Pons (tissue), 1 donor: ENCODE measurements around the gene HFM1.
"Not testable (repeated sequence)": the region's sequence is repeated elsewhere in the genome, so short reads cannot be mapped to it uniquely, and the experiment has no call there.

Experiments
- DNase-seq: peaks from one replicate; pipeline ENCODE4 v3.0.0-alpha.2; 2016; ENCODE audit warnings: low spot score

The HFM1 gene, protein sequence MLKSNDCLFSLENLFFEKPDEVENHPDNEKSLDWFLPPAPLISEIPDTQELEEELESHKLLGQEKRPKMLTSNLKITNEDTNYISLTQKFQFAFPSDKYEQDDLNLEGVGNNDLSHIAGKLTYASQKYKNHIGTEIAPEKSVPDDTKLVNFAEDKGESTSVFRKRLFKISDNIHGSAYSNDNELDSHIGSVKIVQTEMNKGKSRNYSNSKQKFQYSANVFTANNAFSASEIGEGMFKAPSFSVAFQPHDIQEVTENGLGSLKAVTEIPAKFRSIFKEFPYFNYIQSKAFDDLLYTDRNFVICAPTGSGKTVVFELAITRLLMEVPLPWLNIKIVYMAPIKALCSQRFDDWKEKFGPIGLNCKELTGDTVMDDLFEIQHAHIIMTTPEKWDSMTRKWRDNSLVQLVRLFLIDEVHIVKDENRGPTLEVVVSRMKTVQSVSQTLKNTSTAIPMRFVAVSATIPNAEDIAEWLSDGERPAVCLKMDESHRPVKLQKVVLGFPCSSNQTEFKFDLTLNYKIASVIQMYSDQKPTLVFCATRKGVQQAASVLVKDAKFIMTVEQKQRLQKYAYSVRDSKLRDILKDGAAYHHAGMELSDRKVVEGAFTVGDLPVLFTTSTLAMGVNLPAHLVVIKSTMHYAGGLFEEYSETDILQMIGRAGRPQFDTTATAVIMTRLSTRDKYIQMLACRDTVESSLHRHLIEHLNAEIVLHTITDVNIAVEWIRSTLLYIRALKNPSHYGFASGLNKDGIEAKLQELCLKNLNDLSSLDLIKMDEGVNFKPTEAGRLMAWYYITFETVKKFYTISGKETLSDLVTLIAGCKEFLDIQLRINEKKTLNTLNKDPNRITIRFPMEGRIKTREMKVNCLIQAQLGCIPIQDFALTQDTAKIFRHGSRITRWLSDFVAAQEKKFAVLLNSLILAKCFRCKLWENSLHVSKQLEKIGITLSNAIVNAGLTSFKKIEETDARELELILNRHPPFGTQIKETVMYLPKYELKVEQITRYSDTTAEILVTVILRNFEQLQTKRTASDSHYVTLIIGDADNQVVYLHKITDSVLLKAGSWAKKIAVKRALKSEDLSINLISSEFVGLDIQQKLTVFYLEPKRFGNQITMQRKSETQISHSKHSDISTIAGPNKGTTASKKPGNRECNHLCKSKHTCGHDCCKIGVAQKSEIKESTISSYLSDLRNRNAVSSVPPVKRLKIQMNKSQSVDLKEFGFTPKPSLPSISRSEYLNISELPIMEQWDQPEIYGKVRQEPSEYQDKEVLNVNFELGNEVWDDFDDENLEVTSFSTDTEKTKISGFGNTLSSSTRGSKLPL (N-terminal part only)

GRCh38 chr1:91404151-91405012 is at the start of gene HFM1:
Gene HFM1, minus strand, starts transcription at chr1:91404837. Its CDS starts 3,755 bp downstream, at chr1:91401082.
- peak; percentile 41 for DNase-seq

GRCh38 chr1:91454136-91454535 is 49.5 kb upstream of the HFM1 start:
- no peak for DNase-seq

GRCh38 chr1:91450260-91450659 is 45.6 kb upstream of the HFM1 start:
- no peak for DNase-seq

GRCh38 chr1:91447782-91448181 is 43.1 kb upstream of the HFM1 start:
- DNase-seq = not testable (repeated sequence)

DNA sequence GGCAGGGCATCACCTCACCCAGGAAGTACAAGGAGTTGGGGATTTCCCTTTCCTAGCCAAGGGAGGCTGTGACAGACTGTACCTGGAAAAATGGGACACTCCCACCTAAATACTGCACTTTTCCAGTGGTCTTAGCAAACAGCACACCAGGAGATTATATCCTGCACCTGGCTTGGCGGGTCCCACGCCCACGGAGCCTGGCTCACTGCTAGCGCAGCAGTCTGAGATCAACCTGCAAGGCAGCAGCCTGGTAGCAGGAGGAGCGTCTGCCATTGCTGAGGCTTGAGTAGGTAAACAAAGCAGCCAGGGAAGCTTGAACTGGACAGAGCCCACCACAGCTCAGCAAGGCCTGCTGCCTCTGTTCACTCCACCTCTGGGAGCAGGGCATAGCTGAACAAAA is 37.3 kb upstream of the HFM1 start:
- not testable (repeated sequence) for DNase-seq

GRCh38 chr1:91440847-91441246 is 36.2 kb upstream of the HFM1 start:
- no peak for DNase-seq

DNA sequence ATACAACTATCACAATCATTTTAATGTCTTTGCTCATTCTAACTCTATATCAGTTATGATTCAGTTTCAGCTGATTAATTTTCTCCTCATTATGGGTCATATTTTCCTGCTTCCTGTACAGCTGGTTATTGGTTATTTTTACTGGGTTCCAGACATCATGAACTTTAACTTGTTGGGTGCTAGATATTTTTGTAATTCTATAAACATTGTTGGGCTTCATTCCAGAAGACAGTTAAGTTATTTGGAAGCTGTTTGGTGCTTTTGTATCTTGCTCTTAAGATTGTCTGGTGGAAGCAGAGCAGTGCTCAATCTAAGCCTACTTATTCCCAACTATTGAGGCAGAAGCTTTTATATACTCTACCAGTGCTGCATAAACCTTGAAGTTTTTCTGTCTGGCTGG is 34.4 kb upstream of the HFM1 start:
- no peak for DNase-seq

GRCh38 chr1:91428182-91428798 is 23.7 kb upstream of the HFM1 start:
- DNase-seq = no peak

GRCh38 chr1:91427741-91428140 is 23.1 kb upstream of the HFM1 start:
- no peak for DNase-seq

GRCh38 chr1:91422523-91422922 is 17.9 kb upstream of the HFM1 start:
- not testable (repeated sequence) for DNase-seq

- DNase-seq = no peak
Measured at GRCh38 chr1:91412371-91412770, 7.7 kb upstream of the HFM1 start.

GRCh38 chr1:91406773-91407389 is 2.2 kb upstream of the HFM1 start:
- no peak for DNase-seq

- DNase-seq = peak; percentile 63
Measured at GRCh38 chr1:91402023-91402422, 2.6 kb downstream of the HFM1 start.

DNA sequence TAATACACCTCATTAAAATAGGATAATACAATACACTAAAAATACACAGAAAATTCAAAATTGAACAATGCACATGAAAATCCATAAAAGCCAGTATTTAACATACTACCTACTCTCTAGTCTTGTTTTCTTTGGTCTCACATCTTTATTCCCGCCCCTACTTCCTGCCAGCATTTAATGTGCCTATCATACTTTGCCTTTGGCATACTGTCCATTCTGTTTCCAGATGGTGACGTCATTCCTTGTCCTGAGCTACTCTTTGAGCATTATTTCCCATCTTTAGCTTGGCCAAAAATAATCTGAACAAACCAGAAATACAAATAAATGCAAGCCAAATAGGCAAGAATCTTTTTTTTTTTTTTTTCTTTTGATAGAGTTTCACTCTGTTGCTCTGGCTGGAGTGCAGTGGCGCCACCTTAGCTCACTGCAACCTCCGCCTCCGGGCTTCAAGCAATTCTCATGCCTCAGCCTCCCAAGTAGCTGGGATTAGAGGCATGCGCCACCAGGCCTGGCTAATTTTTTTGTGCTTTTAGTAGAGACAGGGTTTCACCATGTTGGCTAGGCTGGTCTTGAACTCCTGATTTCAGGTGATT is 4.4 kb downstream of the HFM1 start:
- no peak for DNase-seq

DNA sequence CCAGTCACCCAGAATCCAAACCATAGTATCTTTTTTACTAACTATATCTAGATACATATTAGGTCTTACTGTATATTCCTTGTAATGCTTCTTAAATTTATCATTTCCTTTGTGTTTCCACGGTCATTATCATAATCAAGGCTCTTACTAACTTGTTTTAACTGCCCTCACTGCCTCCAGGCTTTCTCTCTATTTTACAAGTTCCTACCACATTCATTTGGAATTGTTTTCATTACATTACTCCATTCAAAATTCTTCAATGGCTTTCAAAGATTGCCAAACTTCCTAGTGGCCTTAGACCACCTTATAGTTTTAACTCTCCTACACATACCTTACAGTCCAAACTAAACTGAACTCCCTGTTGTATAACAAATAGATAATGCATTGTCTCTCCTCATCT is 6.3 kb downstream of the HFM1 start:
- DNase-seq = no peak

GRCh38 chr1:91397605-91398004 is 7.0 kb downstream of the HFM1 start:
- DNase-seq = no peak

GRCh38 chr1:91393042-91393441 is 11.6 kb downstream of the HFM1 start:
- no peak for DNase-seq

DNA sequence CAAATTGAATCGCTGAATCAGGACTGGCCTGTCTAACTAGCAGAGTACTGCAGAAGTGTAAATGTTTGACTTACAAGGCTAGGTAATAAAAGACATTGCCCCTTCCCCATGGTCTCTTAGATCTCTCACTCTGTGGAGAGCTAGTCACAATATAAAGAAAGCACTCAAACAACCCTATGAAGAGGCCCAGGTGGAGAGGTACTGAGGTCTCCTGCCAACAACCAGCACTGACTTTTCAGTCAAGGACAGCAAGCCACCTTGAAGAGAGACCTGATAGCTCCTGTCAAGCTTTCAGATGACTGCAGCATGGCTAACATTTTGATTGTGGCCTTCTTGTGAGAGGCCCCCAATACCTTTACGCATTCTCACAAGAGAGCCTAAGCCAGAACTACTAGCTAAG is 18.5 kb downstream of the HFM1 start:
- DNase-seq = no peak

- DNase-seq = no peak
Measured at GRCh38 chr1:91383456-91383855, 21.2 kb downstream of the HFM1 start.

GRCh38 chr1:91381844-91382243 is 22.8 kb downstream of the HFM1 start:
- DNase-seq = no peak
